HG02973 (cell line): ENCODE measurements around the gene HAUS3.

ENCODE experiments used
- ATAC-seq: cut with Tn5 transposase; IDR thresholded peaks from one replicate; pipeline ENCODE4 v1.9.1; 2021; ENCODE audit warnings: moderate library complexity; ENCODE audit not compliant: unreplicated experiment

The HAUS3 gene

GRCh38 chr4:2241410-2242353 is at the start of gene HAUS3, which contains the start of gene POLN:
HAUS3 (minus strand) TSS chr4:2242121; CDS start chr4:2240946, 1,175 bp downstream.
POLN (minus strand) TSS chr4:2242121; CDS start chr4:2229231, 12,890 bp downstream.
- ATAC-seq, result peak; percentile 82

GRCh38 chr4:2290974-2291704 is 49.2 kb upstream of the HAUS3 start:
- ATAC-seq, result no peak

GRCh38 chr4:2290488-2290887 is 48.6 kb upstream of the HAUS3 start:
- ATAC-seq, result no peak

- ATAC-seq, result no peak
These were observed 48.0 kb upstream of the HAUS3 start for GRCh38 chr4:2289955-2290333.

- ATAC-seq, result no peak
These were observed 47.5 kb upstream of the HAUS3 start for GRCh38 chr4:2289311-2289954.

- no peak for ATAC-seq
These were observed 46.2 kb upstream of the HAUS3 start for GRCh38 chr4:2288051-2288541.

GRCh38 chr4:2287594-2287915 is 45.6 kb upstream of the HAUS3 start:
- ATAC-seq, result no peak

GRCh38 chr4:2286904-2287593 is 45.1 kb upstream of the HAUS3 start:
- ATAC-seq, result no peak

GRCh38 chr4:2285613-2286381 is 43.9 kb upstream of the HAUS3 start:
- ATAC-seq, result no peak

- no peak for ATAC-seq
These were observed 43.2 kb upstream of the HAUS3 start for GRCh38 chr4:2284934-2285612.

GRCh38 chr4:2284161-2284933 is 42.4 kb upstream of the HAUS3 start:
- no peak for ATAC-seq

- ATAC-seq, result no peak
These were observed 41.3 kb upstream of the HAUS3 start for GRCh38 chr4:2283199-2283711.

- no peak for ATAC-seq
These were observed 39.8 kb upstream of the HAUS3 start for GRCh38 chr4:2281575-2282343.

GRCh38 chr4:2280531-2281300 is 38.8 kb upstream of the HAUS3 start:
- ATAC-seq, result no peak

GRCh38 chr4:2277956-2278355 is 36.0 kb upstream of the HAUS3 start:
- no peak for ATAC-seq

- ATAC-seq, result no peak
These were observed 34.8 kb upstream of the HAUS3 start for GRCh38 chr4:2276581-2277325.
